Measurements from ENCODE around the gene NCK2.

GRCh38 chr2:105780606-105781005 lies 35.9 kb downstream of the NCK2 start:
- TF ChIP-seq EZH2phosphoT487 (conservative IDR thresholded peaks at IDR 0.05; ENCODE audit: low read length) (no peak), CTCF (IDR thresholded peaks at IDR 0.05; ENCODE audit: insufficient read depth, low read length, poor library complexity, severe bottlenecking) (no peak)
